ENCODE results near the gene CDH13.

DNA sequence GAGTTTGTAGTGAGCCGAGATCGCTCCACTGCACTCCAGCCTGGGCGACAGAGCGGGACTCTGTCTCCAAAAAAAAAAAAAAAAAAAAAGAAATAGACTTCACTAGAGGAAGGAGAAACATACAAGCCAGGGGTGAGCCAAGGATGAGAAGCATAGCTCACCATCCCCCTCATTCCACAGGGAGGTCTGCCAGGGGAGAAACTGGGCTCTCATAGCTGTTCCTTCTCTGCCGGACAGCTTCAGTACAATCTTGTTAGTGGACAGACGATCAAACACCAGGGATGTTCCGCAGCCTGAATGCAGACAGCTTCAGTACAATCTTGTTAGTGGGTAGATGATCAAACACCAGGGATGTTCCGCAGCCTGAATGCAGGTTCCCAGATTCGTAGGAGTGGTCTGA, 509.6 kb downstream of the CDH13 start:
- TF ChIP-seq TP53 (CRISPR knock-in tag; IDR thresholded peaks at IDR 0.05) (no peak), EHMT2 (IDR thresholded peaks at IDR 0.05; ENCODE audit: low read depth) (no peak), POLR2A (IDR thresholded peaks at IDR 0.05; ENCODE audit: low read length) (no peak), EP300 (IDR thresholded peaks at IDR 0.05) (no peak), CBX8 (IDR thresholded peaks at IDR 0.05) (no peak), CEBPB (IDR thresholded peaks at IDR 0.05) (no peak), ZNF302 (CRISPR knock-in tag; IDR thresholded peaks at IDR 0.05) (no peak), MAZ (IDR thresholded peaks at IDR 0.05; ENCODE audit: borderline replicate concordance, low read depth, low read length) (no peak), CHD4 (IDR thresholded peaks at IDR 0.05; ENCODE audit: borderline replicate concordance) (no peak)
- TF ChIP-seq, protein P1, sequence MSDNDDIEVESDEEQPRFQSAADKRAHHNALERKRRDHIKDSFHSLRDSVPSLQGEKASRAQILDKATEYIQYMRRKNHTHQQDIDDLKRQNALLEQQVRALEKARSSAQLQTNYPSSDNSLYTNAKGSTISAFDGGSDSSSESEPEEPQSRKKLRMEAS (IDR thresholded peaks at IDR 0.05) = no peak
- TF ChIP-seq, protein P2, sequence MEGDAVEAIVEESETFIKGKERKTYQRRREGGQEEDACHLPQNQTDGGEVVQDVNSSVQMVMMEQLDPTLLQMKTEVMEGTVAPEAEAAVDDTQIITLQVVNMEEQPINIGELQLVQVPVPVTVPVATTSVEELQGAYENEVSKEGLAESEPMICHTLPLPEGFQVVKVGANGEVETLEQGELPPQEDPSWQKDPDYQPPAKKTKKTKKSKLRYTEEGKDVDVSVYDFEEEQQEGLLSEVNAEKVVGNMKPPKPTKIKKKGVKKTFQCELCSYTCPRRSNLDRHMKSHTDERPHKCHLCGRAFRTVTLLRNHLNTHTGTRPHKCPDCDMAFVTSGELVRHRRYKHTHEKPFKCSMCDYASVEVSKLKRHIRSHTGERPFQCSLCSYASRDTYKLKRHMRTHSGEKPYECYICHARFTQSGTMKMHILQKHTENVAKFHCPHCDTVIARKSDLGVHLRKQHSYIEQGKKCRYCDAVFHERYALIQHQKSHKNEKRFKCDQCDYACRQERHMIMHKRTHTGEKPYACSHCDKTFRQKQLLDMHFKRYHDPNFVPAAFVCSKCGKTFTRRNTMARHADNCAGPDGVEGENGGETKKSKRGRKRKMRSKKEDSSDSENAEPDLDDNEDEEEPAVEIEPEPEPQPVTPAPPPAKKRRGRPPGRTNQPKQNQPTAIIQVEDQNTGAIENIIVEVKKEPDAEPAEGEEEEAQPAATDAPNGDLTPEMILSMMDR (IDR thresholded peaks at IDR 0.05) = no peak
